GM21390 (cell line): Measurements from ENCODE around the gene C21orf58.

Experiments
- ATAC-seq: cut with Tn5 transposase; IDR thresholded peaks from one replicate; pipeline ENCODE4 v1.9.1; 2021; ENCODE audit not compliant: unreplicated experiment

C21orf58 gene

DNA sequence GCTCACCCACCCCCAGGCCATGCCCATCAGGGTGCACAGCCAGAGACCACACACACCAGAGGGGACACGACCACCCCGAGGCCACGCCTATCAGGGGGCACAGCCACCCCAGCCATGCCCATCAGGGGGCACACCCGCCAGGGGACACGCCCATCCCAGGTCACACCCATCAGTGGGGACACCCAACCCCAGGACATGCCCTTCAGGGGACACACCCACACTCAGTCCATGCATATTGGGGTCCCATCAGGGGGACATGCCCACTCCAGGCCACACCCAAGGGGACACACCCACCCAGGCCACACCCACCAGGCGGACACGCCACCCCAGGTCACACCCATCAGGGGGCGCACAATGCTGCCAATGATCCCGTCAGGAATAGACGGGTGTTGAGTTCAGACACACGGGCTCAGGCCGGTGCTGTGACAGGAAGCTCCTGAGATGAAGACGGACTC lies 59.0 kb downstream of the C21orf58 start:
- no peak for ATAC-seq

GRCh38 chr21:46264046-46264689 lies 59.5 kb downstream of the C21orf58 start:
- no peak for ATAC-seq

DNA sequence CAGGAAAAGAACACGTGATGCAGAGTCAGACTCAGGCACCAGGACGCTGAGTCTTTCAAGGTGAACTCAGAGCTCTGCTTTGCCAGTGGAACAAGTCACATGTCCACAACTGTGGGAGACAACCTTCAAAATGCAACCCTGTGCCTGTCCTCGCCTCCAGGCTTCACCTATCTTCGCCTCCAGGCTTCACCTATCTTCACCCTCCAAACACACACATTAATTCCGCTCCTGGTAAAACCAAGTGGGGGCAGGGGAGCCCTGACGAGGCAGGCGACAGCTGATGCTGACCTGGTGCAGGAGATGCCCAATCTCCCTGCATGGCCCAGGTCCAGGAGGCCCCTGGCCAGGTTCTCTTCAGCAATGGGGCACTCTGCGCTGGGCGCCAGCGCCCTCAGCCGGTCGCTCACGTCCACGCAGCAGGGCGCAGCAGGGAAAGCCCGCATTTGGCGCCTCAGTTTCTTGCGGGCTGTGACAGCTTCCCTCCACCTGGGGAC lies 67.1 kb downstream of the C21orf58 start:
- ATAC-seq = no peak

DNA sequence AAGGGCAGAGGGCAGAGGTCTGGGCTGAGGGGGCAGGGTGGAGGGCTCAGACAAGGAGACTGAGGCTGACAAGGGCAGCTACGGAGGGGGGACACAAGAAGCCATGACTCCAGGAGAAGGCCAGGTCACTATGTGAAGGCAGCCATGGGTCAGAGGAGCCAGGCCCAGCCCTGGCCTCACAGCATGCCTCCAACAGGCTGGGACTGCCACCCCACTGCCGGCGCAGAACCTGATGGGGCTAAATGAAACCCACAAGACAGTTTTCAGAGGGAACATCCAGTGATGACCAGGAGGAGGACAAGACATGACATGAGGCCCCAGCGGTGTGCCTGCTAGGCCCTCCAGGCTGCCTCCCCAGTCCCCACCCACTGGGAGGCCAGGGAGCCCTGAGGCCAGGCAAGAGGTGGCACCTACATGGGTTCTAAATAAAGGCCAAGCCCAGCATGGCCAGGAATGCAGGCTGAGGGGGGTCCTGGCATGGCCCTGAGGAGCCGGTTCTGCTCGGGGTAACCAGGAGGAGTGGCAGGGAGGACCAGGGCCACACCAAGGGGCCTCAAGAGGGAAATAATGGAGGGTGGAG lies 67.8 kb downstream of the C21orf58 start:
- no peak for ATAC-seq

DNA sequence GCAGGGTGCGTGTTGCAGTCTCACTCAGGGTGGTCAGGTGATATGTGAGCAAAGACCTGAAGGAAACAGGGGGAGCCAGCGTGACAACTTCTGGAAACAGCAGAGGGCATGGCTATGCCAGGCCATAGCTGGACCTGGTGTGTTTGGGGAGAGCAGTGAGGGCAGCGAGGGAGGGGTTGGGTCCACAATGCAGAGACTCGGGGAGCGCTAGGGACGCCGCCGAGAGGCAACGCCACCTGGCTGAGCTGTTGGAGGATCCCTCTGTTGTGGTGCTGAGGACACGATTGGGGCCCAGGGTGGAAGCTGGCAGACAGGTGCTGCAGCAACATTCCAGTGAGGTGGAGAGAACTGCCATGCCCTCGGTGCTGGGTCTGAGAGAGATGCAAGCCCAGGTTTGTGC lies 68.5 kb downstream of the C21orf58 start:
- no peak for ATAC-seq

- ATAC-seq = no peak
These were observed 69.3 kb downstream of the C21orf58 start for GRCh38 chr21:46254208-46254975.

- ATAC-seq = no peak
These were observed 70.0 kb downstream of the C21orf58 start for GRCh38 chr21:46253610-46254124.

DNA sequence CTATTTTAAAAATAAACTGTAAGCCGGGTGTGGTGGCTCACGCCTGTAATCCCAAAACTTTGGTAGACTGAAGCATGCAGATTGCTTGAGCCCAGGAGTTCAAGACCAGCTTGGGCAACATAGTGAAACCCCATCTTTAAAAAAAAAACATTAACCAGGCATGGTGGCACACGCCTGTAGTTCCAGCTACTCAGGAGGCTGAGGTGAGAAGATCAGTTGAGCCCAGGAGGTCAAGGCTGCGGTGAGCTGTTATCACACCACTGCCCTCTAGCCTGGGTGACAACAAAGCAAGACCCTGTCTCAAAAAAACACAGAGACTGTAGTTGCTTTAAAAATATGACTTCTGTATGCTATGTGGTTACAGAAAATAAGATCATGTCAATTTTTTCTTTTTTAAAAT lies 70.8 kb downstream of the C21orf58 start:
- no peak for ATAC-seq
